Esophagus (tissue), 2 donors: Measurements from ENCODE around the gene VGF. TPM values are rescaled to one million over a fixed set of nuclear protein-coding genes. Genes with fewer than 3 reads are reported as not detected.
A peak's percentile ranks its signal among the peaks of the same experiment; 100 is the strongest.

ENCODE experiments used
- H3K27ac ChIP-seq, 2 donors: one replicate each; pipeline ENCODE4 v1.5.1; 2013; ENCODE audit warnings: low read depth in 2 of 2, mild to moderate bottlenecking in 2 of 2, inconsistent platforms in 1 of 2, low read length in 1 of 2, moderate library complexity in 1 of 2
- H3K27me3 ChIP-seq, 2 donors: one replicate each; pipeline ENCODE4 v1.6.1; 2013; ENCODE audit warnings: low read length in 2 of 2, control low read depth in 1 of 2, mild to moderate bottlenecking in 1 of 2; ENCODE audit not compliant: insufficient read depth in 2 of 2, control insufficient read depth in 1 of 2
- H3K36me3 ChIP-seq, 2 donors: one replicate each; pipeline ENCODE4 v1.6.1; 2013; ENCODE audit warnings: low read length in 1 of 2; ENCODE audit not compliant: control insufficient read depth in 2 of 2, insufficient read depth in 2 of 2
- H3K4me1 ChIP-seq, 2 donors: one replicate each; pipeline ENCODE4 v1.6.1; 2013; ENCODE audit warnings: low read length in 1 of 2; ENCODE audit not compliant: control insufficient read depth in 2 of 2, insufficient read depth in 2 of 2
- H3K4me3 ChIP-seq, 2 donors: one replicate each; pipeline ENCODE4 v1.5.1; 2013; ENCODE audit warnings: low read length in 2 of 2, mild to moderate bottlenecking in 2 of 2, low read depth in 1 of 2, moderate library complexity in 1 of 2
- H3K9me3 ChIP-seq, 2 donors: one replicate each; pipeline ENCODE4 v1.6.1; 2013; ENCODE audit warnings: mild to moderate bottlenecking in 2 of 2, low read depth in 1 of 2, low read length in 1 of 2, moderate library complexity in 1 of 2; ENCODE audit not compliant: control insufficient read depth in 2 of 2, insufficient read depth in 1 of 2
- WGBS, 2 donors: extraction: QIAGEN DNeasy Blood & Tissue Kit; methylation state at CpG; one replicate each; pipeline ENCODE4 v1.1.7; 2013; 5-methylcytosine and 5-hydroxymethylcytosine counted together
- polyA plus RNA-seq, 2 donors: library from polyadenylated mRNA; stranded (reverse); fragments of 200-250 nt; gene quantifications; one replicate each; pipeline ENCODE4 v1.2.3, GENCODE V29; 2013
- donor health status: healthy with polysubstance abuse.
- donor health status: Bipolar disorder and iron deficiency.

VGF gene
- polyA plus RNA-seq, 2 donors, result 0.01 TPM; not detected in 1

DNA sequence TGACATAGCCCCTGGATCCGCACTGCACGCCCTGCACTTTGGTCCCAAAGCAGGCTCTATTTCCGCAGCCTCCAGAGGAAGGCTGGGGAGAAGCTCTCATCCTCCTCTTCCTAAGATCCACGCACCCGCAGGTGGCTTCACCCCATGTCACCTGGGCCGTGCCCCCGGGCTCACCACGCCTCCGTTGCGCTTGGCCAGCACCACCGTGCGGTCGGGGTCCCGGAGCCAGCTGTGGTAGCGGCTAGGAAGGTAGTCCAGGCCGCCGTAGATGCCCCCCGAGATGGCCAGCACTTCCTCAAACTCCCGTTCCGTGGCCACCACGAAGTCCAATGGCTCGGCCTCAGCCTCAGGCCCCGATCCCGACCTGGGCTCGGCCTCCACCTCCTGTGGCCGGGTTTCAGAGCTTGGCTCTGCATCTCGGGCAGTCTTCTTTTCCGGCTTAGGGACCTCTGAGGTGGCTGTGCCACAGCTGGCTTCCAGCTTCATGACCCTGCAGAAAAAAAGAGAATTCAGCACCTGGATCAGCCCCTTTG is 9.0 kb upstream of the VGF start:
- peaks cover 8 to 17% of the 10 kb centered on the region in 2 donors for H3K4me1 ChIP-seq
- WGBS, 2 donors, result 6 to 11% methylated on average over 28 of the region's 28 CpGs
- no peaks in the 10 kb centered on the region for H3K36me3 ChIP-seq
- H3K9me3 ChIP-seq, result peaks cover 0 to 2% of the 10 kb centered on the region in 2 donors
- H3K27me3 ChIP-seq, result peaks cover 5 to 49% of the 10 kb centered on the region in 2 donors
- H3K27ac ChIP-seq, result no peak overlapping the region
- no peak overlapping the region for H3K4me3 ChIP-seq

DNA sequence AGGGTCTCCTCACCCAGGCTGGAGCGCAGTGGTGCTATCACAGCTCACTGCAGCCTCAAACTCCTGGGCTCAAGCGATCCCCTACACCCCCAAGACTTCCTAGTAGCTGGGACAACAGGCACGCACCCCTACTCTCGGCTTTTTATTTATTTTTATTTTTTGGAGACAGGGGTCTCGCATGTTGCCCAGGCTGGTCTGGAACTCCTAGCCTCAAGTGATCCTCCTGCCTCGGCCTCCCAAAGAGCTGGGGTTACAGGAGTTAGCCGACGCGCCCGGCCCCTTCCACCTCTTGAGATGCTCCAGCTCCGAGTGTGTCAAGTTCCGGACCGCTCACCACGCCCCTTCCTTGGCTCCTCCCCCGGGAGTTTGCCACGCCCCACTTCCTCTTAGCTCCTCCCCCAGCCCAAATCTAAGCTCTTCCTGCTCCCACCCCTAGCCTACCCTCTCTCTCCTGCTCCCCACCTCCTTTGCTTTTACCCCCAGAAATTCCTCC is 8.4 kb upstream of the VGF start:
- no peak overlapping the region for H3K4me3 ChIP-seq
- peaks cover 5 to 50% of the 10 kb centered on the region in 2 donors for H3K27me3 ChIP-seq
- no peak overlapping the region for H3K27ac ChIP-seq
- H3K9me3 ChIP-seq, result peaks cover 0 to 2% of the 10 kb centered on the region in 2 donors
- H3K4me1 ChIP-seq, result peaks cover 8 to 18% of the 10 kb centered on the region in 2 donors
- H3K36me3 ChIP-seq, result no peaks in the 10 kb centered on the region
- 6 to 7% methylated on average over 16 of the region's 16 CpGs for WGBS, 2 donors

DNA sequence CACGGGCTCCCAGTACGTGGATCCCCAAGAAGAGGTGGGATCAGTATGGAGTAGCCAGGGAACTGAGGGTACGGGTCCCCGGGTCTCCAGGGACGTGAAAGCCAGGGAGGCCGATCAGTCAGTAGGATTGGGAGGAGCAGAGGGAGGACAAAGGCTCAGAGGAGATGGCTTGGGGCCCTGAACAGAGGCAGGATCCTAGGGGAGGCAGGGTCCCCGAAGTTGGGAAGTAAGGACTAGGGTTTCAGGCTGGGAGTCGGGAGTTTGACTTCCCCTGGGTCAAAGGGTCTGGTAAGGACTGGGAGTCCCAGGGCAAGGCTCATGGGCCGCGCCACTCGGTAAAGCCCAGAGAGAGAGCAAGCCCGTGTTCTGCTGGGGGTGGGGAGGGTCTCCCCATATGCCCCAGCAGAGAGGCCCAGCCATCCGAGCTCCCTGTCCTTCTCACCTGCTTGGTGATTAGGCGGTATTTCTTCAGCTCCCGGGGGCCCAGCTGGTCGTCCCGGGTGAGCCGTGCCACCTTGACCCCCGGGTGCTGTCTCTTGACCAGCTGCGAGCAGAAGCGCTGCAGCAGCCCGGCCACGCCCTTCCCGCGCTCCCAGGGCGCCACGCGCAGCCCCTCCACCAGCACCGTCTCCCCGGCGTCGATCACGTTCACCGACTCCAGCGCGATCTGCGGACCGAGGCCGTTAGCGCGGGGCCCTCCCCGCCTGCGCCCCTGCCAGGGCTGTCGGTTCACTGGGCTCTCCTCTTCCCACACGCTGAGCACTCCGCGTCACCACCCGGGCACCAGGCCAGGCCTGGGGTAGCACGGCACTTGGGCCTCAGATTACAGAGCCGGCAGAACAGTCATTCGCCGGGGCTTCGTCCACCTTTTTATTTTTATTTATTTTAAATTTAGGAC is 7.7 kb upstream of the VGF start:
- Histone ChIP-seq H3K27me3 (peaks cover 5 to 49% of the 10 kb centered on the region in 2 donors), H3K27ac (no peak overlapping the region), H3K9me3 (peaks cover 0 to 2% of the 10 kb centered on the region in 2 donors), H3K36me3 (no peaks in the 10 kb centered on the region), H3K4me1 (peaks cover 8 to 18% of the 10 kb centered on the region in 2 donors), H3K4me3 (peak overlapping the region; percentile 9 to 10)
- WGBS, 2 donors, result 2 to 3% methylated on average over 41 to 53 of the region's 53 CpGs

DNA sequence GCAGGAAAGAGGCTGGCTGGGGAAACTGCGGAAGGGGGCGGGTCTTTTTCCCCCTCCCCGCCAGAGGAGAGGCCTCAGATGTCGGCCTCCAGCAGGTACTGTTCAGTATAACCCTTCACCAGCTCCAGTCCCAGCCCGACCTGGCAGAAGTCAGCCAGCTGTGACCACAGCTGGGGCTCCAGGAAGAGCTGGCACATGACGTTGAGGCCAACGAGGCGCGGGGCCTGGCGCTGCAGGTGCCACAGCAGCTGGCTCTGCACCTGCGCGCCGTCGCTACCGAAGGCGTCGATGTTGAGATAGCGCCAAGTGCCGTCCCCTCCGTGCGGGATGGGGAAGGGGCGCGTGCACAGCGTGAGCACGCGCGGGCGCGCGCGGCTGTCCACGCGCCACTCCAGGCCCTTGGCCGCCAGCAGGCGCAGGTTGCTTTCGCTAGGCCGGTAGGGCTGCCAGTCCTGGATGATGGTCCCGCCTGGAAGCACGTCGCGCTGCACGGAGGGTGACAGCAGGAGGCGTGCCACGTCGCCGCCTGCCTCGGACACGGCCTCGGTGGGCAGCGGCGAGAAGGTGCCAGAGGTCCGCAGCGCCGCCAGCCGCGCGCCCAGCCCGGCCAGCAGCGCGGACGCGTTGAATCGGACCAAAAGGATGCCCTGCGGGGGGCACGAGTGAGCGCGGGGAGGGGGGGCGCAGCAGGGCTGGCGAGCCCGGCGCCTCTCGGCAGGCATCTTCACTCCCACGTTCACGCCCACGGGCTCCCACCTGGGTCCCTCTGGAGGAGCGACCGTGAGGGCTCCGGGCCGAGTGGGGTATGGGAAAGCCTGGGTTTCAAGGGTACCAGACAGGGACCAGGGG is 6.9 kb upstream of the VGF start:
- Histone ChIP-seq H3K9me3 (peaks cover 0 to 2% of the 10 kb centered on the region in 2 donors), H3K4me3 (no peak overlapping the region), H3K27me3 (peaks cover 5 to 51% of the 10 kb centered on the region in 2 donors), H3K4me1 (peaks cover 8 to 18% of the 10 kb centered on the region in 2 donors), H3K27ac (no peak overlapping the region), H3K36me3 (no peaks in the 10 kb centered on the region)
- WGBS, 2 donors, result 1 to 3% methylated on average over 74 to 79 of the region's 79 CpGs

DNA sequence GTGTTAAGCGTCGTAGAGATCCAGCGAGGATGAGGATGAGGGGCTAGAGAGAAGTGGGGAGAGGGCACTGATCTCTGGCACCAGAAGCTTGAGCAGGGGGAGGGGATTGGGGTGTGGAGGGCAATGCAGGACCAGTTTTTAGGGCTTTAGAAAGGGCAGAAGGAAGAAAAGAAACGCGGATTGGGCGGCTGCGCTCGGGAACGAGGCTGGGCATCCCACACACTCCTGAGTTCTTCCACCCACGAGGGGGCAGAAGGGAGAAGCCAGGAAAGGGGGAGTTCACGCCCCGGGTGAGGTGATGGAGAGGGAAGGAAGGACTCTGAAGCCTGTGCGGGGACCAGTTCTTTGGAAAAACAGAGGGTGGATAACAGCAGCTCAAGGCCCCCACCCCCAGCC is 6.1 kb upstream of the VGF start:
- peaks cover 5 to 53% of the 10 kb centered on the region in 2 donors for H3K27me3 ChIP-seq
- H3K27ac ChIP-seq, result no peak overlapping the region
- WGBS, 2 donors, result 1 to 2% methylated on average over 12 to 13 of the region's 13 CpGs
- H3K4me1 ChIP-seq, result peaks cover 8 to 18% of the 10 kb centered on the region in 2 donors
- H3K36me3 ChIP-seq, result no peaks in the 10 kb centered on the region
- peaks cover 0 to 2% of the 10 kb centered on the region in 2 donors for H3K9me3 ChIP-seq
- H3K4me3 ChIP-seq, result no peak overlapping the region

DNA sequence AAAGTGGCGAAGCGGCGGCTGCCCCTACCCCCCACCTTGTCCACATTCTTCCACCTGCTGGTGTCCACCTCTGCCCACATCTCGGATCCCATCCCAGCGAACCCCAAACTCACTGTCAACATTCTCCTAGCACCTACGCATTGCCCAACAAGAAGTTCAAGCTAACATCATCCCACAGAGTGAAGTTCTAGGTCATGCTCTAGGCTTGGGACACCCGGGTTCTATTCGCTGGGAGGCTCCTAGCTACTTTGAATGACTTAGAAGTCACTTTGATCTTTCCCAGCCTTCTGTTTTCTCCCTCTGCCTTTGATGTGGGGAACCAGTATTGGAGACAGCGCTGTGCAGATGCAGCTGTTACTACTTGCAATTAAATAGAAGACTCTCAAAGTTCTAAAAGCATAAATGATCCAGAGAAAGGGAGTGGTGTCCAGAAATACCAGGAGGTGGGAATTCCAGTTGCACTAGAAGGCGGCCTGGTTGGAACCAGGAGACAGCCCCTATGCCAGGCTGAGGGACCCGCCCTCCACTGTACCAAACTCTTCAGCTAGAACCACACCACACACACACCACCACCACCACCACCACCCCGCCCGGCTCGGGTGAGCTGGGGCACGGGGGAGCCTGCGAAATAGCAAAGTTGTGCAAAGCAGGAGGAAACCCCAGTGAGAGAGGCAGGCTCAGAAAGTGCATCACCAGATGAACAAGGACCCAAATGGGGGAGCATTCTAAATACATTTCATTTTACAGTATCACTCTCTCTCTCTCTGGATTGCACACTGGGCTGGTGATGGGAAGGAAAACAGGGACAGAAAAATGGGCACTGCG is 5.5 kb upstream of the VGF start:
- WGBS, 2 donors, result 3 to 4% methylated on average over 17 of the region's 17 CpGs
- Histone ChIP-seq H3K4me1 (peaks cover 9 to 20% of the 10 kb centered on the region in 2 donors), H3K27me3 (peaks cover 5 to 51% of the 10 kb centered on the region in 2 donors), H3K36me3 (no peaks in the 10 kb centered on the region), H3K9me3 (peaks cover 0 to 2% of the 10 kb centered on the region in 2 donors), H3K4me3 (no peak overlapping the region), H3K27ac (no peak overlapping the region)

DNA sequence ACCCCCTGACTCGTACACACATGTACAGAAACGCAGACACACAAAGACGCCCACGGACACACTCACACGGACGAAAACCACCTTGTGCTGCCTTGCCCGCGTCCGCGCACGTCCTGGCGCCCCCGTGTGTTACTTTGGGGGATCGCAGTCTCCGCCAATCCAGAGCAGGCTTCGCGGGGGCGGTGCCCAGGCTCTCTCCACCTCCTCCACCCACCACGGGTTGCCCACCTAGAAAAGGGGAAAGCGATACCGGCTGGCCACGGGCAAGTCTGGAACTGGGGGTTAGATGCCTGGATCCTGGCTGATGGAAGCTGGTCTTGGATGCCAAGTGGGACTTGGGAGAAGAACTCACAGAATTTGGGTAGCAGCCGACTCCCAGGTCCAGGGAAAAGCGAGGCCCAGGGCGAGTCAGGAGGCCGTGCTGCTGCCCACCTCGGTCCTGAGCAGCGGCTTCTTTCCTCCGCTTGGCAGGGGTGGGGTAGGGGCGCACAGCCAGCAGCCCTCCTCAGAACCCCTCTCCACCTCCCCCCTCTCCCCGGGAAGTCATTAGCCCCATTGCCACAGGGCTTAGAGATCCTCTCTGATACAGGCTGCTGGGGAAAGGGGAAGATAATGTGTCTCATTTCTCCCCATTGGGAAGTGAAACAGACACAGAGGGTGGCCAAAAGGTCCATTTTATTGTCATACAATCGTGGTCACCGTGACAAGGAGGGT is 4.6 kb upstream of the VGF start:
- H3K4me3 ChIP-seq, result no peak overlapping the region
- peaks cover 5 to 48% of the 10 kb centered on the region in 2 donors for H3K27me3 ChIP-seq
- H3K27ac ChIP-seq, result no peak overlapping the region
- 1 to 3% methylated on average over 33 of the region's 33 CpGs for WGBS, 2 donors
- peaks cover 12 to 28% of the 10 kb centered on the region in 2 donors for H3K4me1 ChIP-seq
- H3K36me3 ChIP-seq, result no peaks in the 10 kb centered on the region
- peaks cover 0 to 2% of the 10 kb centered on the region in 2 donors for H3K9me3 ChIP-seq

DNA sequence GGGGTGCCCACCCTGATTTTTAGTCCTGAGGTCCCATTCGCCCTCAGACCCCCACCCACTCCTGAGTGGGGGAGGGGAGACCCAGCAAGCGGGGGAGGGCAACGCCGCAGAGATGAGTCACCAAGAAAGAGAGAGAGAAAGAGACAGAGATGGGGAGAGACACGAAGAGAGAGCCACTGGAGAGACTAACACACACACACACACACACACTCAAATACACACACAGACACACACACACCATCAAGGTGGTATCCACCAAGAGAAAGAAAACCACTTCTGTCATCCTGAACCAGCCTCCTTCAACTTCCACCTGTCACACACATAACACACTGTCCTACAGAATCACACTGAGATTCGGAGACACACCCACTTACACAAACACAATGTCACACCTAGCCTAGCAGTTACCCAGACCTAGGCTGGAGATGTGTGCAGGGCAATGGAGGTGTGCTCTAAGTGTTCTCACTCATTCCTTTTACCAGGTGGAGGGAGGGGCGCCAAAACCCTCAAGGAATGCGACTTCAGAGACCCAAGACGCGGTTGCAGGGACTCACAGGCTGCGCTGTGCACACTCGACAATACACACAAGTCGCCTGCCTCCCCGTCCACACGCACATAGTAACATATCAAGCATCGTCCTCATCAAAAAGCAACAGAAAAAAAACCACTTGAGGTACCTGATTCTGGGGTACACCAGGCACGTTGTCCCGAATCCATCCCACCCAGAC is 3.9 kb upstream of the VGF start:
- Histone ChIP-seq H3K36me3 (no peaks in the 10 kb centered on the region), H3K27me3 (peaks cover 5 to 45% of the 10 kb centered on the region in 2 donors), H3K27ac (no peak overlapping the region), H3K4me3 (no peak overlapping the region), H3K9me3 (peaks cover 0 to 2% of the 10 kb centered on the region in 2 donors), H3K4me1 (peaks cover 14 to 26% of the 10 kb centered on the region in 2 donors)
- 1 to 2% methylated on average over 18 of the region's 18 CpGs for WGBS, 2 donors
